H1 (cell line): ENCODE measurements around the gene PECR. TPM values are rescaled to one million over a fixed set of nuclear protein-coding genes. Genes with fewer than 3 reads are reported as not detected.

ENCODE experiments used
- CTCF ChIA-PET: fragments of 300-600 bp; sonication (Branson Sonifier 250); formaldehyde crosslinking; loops from one replicate; lab custom pipeline; 2021; ENCODE audit not compliant: partially characterized antibody; lab: Charles Lee
- POLR2A ChIA-PET: fragments of 300-600 bp; sonication (Branson Sonifier 250); formaldehyde crosslinking; loops from one replicate; lab custom pipeline; 2021; ENCODE audit warnings: inconsistent platforms; ENCODE audit not compliant: partially characterized antibody; lab: Charles Lee
- DNase-seq, 2 experiments: peaks; one replicate each; pipeline versions ENCODE4 v3.0.0 to v3.0.0-alpha.2; 2010 to 2022; ENCODE audit warnings: low spot score in 2 of 2, low read depth in 1 of 2, mixed read lengths in 1 of 2
- FAIRE-seq: peaks from 2 replicates; lab custom pipeline; 2011; peaks lifted over from hg19 to GRCh38; lab: Jason Lieb, UNC
- H2AFZ ChIP-seq: 2 replicates; pipeline ENCODE4 v1.8.1; 2012; ENCODE audit warnings: low read length, inconsistent platforms
- H2AK5ac ChIP-seq: 2 replicates; pipeline ENCODE4 v1.6.1; 2013; ENCODE audit warnings: low read depth, low read length
- H2BK120ac ChIP-seq: replicated peaks from 2 replicates; pipeline ENCODE3; 2013; ENCODE audit warnings: low read depth, low read length, inconsistent platforms
- H2BK12ac ChIP-seq: 2 replicates; pipeline ENCODE4 v1.6.1; 2013; ENCODE audit warnings: low read depth, low read length
- H2BK15ac ChIP-seq: 2 replicates; pipeline ENCODE4 v1.6.1; 2013; ENCODE audit warnings: low read length
- H2BK20ac ChIP-seq: 2 replicates; pipeline ENCODE4 v1.6.1; 2013; ENCODE audit warnings: low read length
- H2BK5ac ChIP-seq: 2 replicates; pipeline ENCODE4 v1.6.1; 2013; ENCODE audit warnings: low read depth, low read length
- H3K14ac ChIP-seq: 2 replicates; pipeline ENCODE4 v1.6.1; 2013; ENCODE audit warnings: inconsistent platforms; ENCODE audit not compliant: insufficient read length
- H3K18ac ChIP-seq: 2 replicates; pipeline ENCODE4 v1.6.1; 2013; ENCODE audit warnings: low read length; ENCODE audit errors: extremely low read depth
- H3K23ac ChIP-seq: 2 replicates; pipeline ENCODE4 v1.6.1; 2013; ENCODE audit warnings: inconsistent platforms; ENCODE audit not compliant: insufficient read length
- H3K23me2 ChIP-seq: 2 replicates; pipeline ENCODE4 v1.6.1; 2013; ENCODE audit warnings: low read depth, low read length
- H3K27ac ChIP-seq: 2 replicates; pipeline ENCODE4 v1.6.1; 2011; ENCODE audit warnings: low read depth, low read length, inconsistent platforms
- H3K27me3 ChIP-seq, 4 experiments: replicated peaks in 1 of 4; 1 replicate in 1 of 4; 2 replicates in 3 of 4; pipeline versions ENCODE4 v1.6.1 to v1.8.1; 2011 to 2013; ENCODE audit warnings: low read length in 3 of 4, mild to moderate bottlenecking in 3 of 4, inconsistent platforms in 2 of 4, mixed read lengths in 2 of 4, moderate library complexity in 1 of 4; ENCODE audit not compliant: control insufficient read depth in 3 of 4, insufficient read depth in 3 of 4; ENCODE audit errors: extremely low read depth in 1 of 4
- H3K36me3 ChIP-seq, 4 experiments: 2 replicates each; pipeline versions ENCODE4 v1.6.1 to v1.8.1; 2011 to 2013; ENCODE audit warnings: mild to moderate bottlenecking in 4 of 4, low read length in 3 of 4, moderate library complexity in 2 of 4, control low read depth in 1 of 4, inconsistent platforms in 1 of 4; ENCODE audit not compliant: insufficient read depth in 4 of 4, control insufficient read depth in 2 of 4
- H3K4ac ChIP-seq: replicated peaks from 2 replicates; pipeline ENCODE3; 2013; ENCODE audit warnings: low read length, low read depth, mixed read lengths, inconsistent platforms; ENCODE audit not compliant: insufficient read length
- H3K4me1 ChIP-seq, 4 experiments: replicated peaks in 1 of 4; 1 replicate in 1 of 4; 2 replicates in 3 of 4; pipeline versions ENCODE4 v1.6.1 to v1.8.1; 2011 to 2013; ENCODE audit warnings: low read length in 3 of 4, inconsistent platforms in 2 of 4, mixed read lengths in 1 of 4; ENCODE audit not compliant: insufficient read depth in 4 of 4, control insufficient read depth in 3 of 4
- H3K4me2 ChIP-seq, 2 experiments: 2 replicates each; pipeline versions ENCODE4 v1.6.1 to v1.8.1; 2011 to 2013; ENCODE audit warnings: low read depth in 2 of 2, low read length in 2 of 2, control low read depth in 1 of 2, inconsistent platforms in 1 of 2, mild to moderate bottlenecking in 1 of 2; ENCODE audit not compliant: insufficient read depth in 1 of 2
- H3K4me3 ChIP-seq, 4 experiments: fragments of 200-600, 300-600 bp in 1 of 4; sonication (generic), shearing (Covaris generic), sonication (Bioruptor Twin) in 1 of 4; 2 replicates each; pipeline versions ENCODE4 v1.5.1 to v1.8.1; 2011 to 2016; ENCODE audit warnings: low read length in 4 of 4, low read depth in 3 of 4, control low read depth in 2 of 4, inconsistent platforms in 2 of 4, mild to moderate bottlenecking in 2 of 4, mixed read lengths in 1 of 4, moderate library complexity in 1 of 4; ENCODE audit not compliant: insufficient read depth in 2 of 4; ENCODE audit errors: extremely low read depth in 1 of 4
- H3K56ac ChIP-seq: replicated peaks from 2 replicates; pipeline ENCODE3; 2013; ENCODE audit warnings: low read depth, mild to moderate bottlenecking, mixed read lengths, low read length, inconsistent platforms; ENCODE audit not compliant: insufficient read length
- H3K79me1 ChIP-seq: 2 replicates; pipeline ENCODE4 v1.6.1; 2013; ENCODE audit warnings: low read depth, low read length, control low read depth
- H3K79me2 ChIP-seq, 2 experiments: 2 replicates each; pipeline versions ENCODE4 v1.6.1 to v1.8.1; 2012 to 2013; ENCODE audit warnings: low read length in 2 of 2, mild to moderate bottlenecking in 2 of 2, inconsistent platforms in 1 of 2; ENCODE audit not compliant: insufficient read depth in 2 of 2, control insufficient read depth in 1 of 2
- H3K9ac ChIP-seq, 4 experiments: replicated peaks in 1 of 4; 1 replicate in 1 of 4; 2 replicates in 3 of 4; pipeline versions ENCODE4 v1.6.1 to v1.8.1; 2011 to 2013; ENCODE audit warnings: low read depth in 3 of 4, low read length in 3 of 4, control low read depth in 2 of 4, mild to moderate bottlenecking in 2 of 4, moderate library complexity in 2 of 4, inconsistent platforms in 1 of 4; ENCODE audit errors: extremely low read depth in 1 of 4
- H3K9me3 ChIP-seq, 2 experiments: 2 replicates each; pipeline versions ENCODE4 v1.6.1 to v1.8.1; 2012 to 2013; ENCODE audit warnings: mild to moderate bottlenecking in 2 of 2, moderate library complexity in 2 of 2, control low read depth in 1 of 2, inconsistent platforms in 1 of 2, low read depth in 1 of 2, low read length in 1 of 2, mixed read lengths in 1 of 2; ENCODE audit not compliant: insufficient read depth in 2 of 2
- H4K20me1 ChIP-seq, 2 experiments: replicated peaks in 1 of 2; 2 replicates each; pipeline versions ENCODE3 to v1.8.1; 2011 to 2013; ENCODE audit warnings: inconsistent platforms in 2 of 2, low read length in 2 of 2, mild to moderate bottlenecking in 1 of 2; ENCODE audit not compliant: insufficient read depth in 2 of 2, control insufficient read depth in 1 of 2
- H4K5ac ChIP-seq: 2 replicates; pipeline ENCODE4 v1.6.1; 2013; ENCODE audit warnings: low read length, low read depth, mixed read lengths, inconsistent platforms; ENCODE audit not compliant: insufficient read length
- H4K8ac ChIP-seq: 2 replicates; pipeline ENCODE4 v1.8.0; 2013; ENCODE audit warnings: mild to moderate bottlenecking, moderate library complexity, low read length, inconsistent platforms; ENCODE audit not compliant: insufficient read depth; ENCODE audit errors: extremely low read depth
- H4K91ac ChIP-seq: replicated peaks from 2 replicates; pipeline ENCODE3; 2013; ENCODE audit warnings: low read length, mixed read lengths, inconsistent platforms; ENCODE audit not compliant: insufficient read length
- EP300 ChIP-seq, 2 experiments: IDR thresholded peaks; 1 replicate in 1 of 2; 2 replicates in 1 of 2; pipeline ENCODE4 v1.6.1; 2011 to 2012; ENCODE audit warnings: low read depth in 2 of 2, low read length in 2 of 2, mild to moderate bottlenecking in 2 of 2, borderline replicate concordance in 1 of 2, inconsistent platforms in 1 of 2, moderate library complexity in 1 of 2
- MAFK ChIP-seq: IDR thresholded peaks from 2 replicates; pipeline ENCODE4 v1.6.1; 2012; ENCODE audit warnings: low read depth, mild to moderate bottlenecking, improper control_type of control experiment, low read length
- RNF2 ChIP-seq: fragments of 200-900, 300-1000 bp; sonication (generic); IDR thresholded peaks from 2 replicates; pipeline ENCODE4 v1.7.1; 2016; ENCODE audit warnings: borderline replicate concordance, low read depth, mild to moderate bottlenecking, antibody characterized with exemption, low read length; ENCODE audit not compliant: poor library complexity, severe bottlenecking; ENCODE audit errors: missing control alignments
- YY1 ChIP-seq: IDR thresholded peaks from 2 replicates; pipeline ENCODE4 v1.6.1; 2011; ENCODE audit warnings: low read depth, mild to moderate bottlenecking, low read length
- WGBS, 2 experiments: shearing (Covaris generic) in 1 of 2; methylation state at CpG; one replicate each; pipeline versions ENCODE4 v1.1.6 to v1.1.7; 2013 to 2015; ENCODE audit warnings: low lambda C conversion rate in 2 of 2, mixed read lengths in 2 of 2, inconsistent platforms in 1 of 2, low coverage in 1 of 2, missing lambda C conversion rate in 1 of 2; ENCODE audit not compliant: insufficient replicate concordance in 2 of 2, insufficient coverage in 1 of 2, insufficient read length in 1 of 2; ENCODE audit errors: extremely low coverage in 1 of 2, missing lambda C conversion rate in 1 of 2; 5-methylcytosine and 5-hydroxymethylcytosine counted together
- polyA plus RNA-seq, 7 experiments: library from polyadenylated mRNA; depleted of rRNA in 3 of 7; stranded (reverse) in 5 of 7; unstranded in 2 of 7; fragments of >200 nt in 5 of 7; fragments of 200-250 nt in 2 of 7; gene quantifications; 1 replicate in 5 of 7; 2 replicates in 1 of 7; 4 replicates in 1 of 7; pipeline versions ENCODE4 v1.2.1 to v1.2.3, GENCODE V29; 2011 to 2013; ENCODE audit warnings: missing spikeins in 2 of 7, mixed read lengths in 2 of 7
- total RNA-seq: library from RNA; stranded (reverse); fragmentation: NEBNext Ultra II Directional; extraction: Animal tissue kit (Norgen Biotek cat#: 25700); gene quantifications from 2 replicates; pipeline ENCODE4 v1.2.1, GENCODE V29; 2021
- TF ChIP-seq, protein P1 (sequence below): IDR thresholded peaks from 2 replicates; pipeline ENCODE4 v1.6.1; 2012; ENCODE audit warnings: inconsistent platforms
- TF ChIP-seq, protein P2 (sequence below): IDR thresholded peaks from 2 replicates; pipeline ENCODE4 v1.6.1; 2011; ENCODE audit warnings: low read length, improper control_type of control experiment

PECR gene
- total and polyA plus RNA-seq, 2 of the 8 experiments (the other 6 are each of a cell fraction or from before 2014, with no cell fraction given): 15.9 to 19.2 TPM

DNA sequence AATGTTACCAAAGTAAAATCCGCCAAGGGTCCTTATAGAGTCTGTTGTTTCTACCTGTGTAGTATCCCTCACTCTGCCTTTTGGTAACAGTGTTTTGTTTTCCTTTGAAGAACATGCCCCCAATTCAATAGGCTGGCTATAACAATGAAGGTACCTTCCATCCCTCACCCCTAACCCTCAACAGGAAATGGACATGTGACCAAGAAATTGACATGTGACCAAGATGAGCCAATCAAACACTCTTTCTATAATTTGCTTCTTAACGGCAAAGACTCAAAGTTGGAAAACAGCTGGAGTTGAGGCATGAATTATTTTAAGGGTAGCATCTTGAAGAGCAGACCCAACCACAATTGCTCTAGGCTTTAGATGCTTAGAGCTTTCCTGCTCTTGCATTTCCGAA lies 62.9 kb downstream of the PECR start:
- H2BK120ac ChIP-seq: no peak overlapping the region
- no peak overlapping the region for H3K23ac ChIP-seq
- DNase-seq (no peak), FAIRE-seq (no peak)
- no peak overlapping the region for H3K4ac ChIP-seq
- no peaks in the 10 kb centered on the region for H3K9me3 ChIP-seq
- POLR2A ChIA-PET: no interaction called here
- H3K14ac ChIP-seq: no peak overlapping the region
- no peaks in the 10 kb centered on the region for H3K79me2 ChIP-seq
- H3K9ac ChIP-seq: no peak overlapping the region
- H3K4me3 ChIP-seq: no peak overlapping the region
- no peak overlapping the region for H2AK5ac ChIP-seq
- no peaks in the 10 kb centered on the region for H3K23me2 ChIP-seq
- H3K56ac ChIP-seq: no peak overlapping the region
- no peak overlapping the region for H3K18ac ChIP-seq
- H3K27ac ChIP-seq: no peak overlapping the region
- no peak overlapping the region for H2AFZ ChIP-seq
- no peak overlapping the region for H3K4me2 ChIP-seq
- no peak overlapping the region for H2BK20ac ChIP-seq
- 93% methylated on average over 3 of the region's 3 CpGs; no CpG with 5 or more reads in 1 of the 2 experiments for WGBS, 2 experiments
- no peaks in the 10 kb centered on the region for H4K20me1 ChIP-seq
- no peak overlapping the region for H4K91ac ChIP-seq
- H2BK12ac ChIP-seq: no peak overlapping the region
- H2BK15ac ChIP-seq: no peak overlapping the region
- CTCF ChIA-PET: interaction anchor here (0.6 to 12.0 kb wide), 5 partner anchors 11 to 81 kb away, joined by 3 to 165 read pairs (median 3); no protein-coding TSS in a partner anchor
- no peak overlapping the region for H4K8ac ChIP-seq
- no peak for TF ChIP-seq MAFK
- TF ChIP-seq YY1: no peak
- TF ChIP-seq EP300 (IDR thresholded peaks at IDR 0.05; ENCODE audit: borderline replicate concordance in 1 of 2, low read depth in 2 of 2, low read length in 2 of 2): no peak
- TF ChIP-seq, protein P1, sequence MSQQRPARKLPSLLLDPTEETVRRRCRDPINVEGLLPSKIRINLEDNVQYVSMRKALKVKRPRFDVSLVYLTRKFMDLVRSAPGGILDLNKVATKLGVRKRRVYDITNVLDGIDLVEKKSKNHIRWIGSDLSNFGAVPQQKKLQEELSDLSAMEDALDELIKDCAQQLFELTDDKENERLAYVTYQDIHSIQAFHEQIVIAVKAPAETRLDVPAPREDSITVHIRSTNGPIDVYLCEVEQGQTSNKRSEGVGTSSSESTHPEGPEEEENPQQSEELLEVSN: no peak
- TF ChIP-seq, protein P2, sequence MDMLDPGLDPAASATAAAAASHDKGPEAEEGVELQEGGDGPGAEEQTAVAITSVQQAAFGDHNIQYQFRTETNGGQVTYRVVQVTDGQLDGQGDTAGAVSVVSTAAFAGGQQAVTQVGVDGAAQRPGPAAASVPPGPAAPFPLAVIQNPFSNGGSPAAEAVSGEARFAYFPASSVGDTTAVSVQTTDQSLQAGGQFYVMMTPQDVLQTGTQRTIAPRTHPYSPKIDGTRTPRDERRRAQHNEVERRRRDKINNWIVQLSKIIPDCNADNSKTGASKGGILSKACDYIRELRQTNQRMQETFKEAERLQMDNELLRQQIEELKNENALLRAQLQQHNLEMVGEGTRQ: peak; percentile 32; the same call in 1 of the 2 replicates
- no peak for TF ChIP-seq RNF2
- H2BK5ac ChIP-seq: no peak overlapping the region
- H3K27me3 ChIP-seq: no peaks in the 10 kb centered on the region
- no peaks in the 10 kb centered on the region for H3K36me3 ChIP-seq
- H3K79me1 ChIP-seq: no peaks in the 10 kb centered on the region
- H3K4me1 ChIP-seq: peaks cover 0 to 3% (median under 1%) of the 10 kb centered on the region in 4 experiments; a peak in 3 of 7 replicates
- no peak overlapping the region for H4K5ac ChIP-seq
